Embryonic facial prominence (tissue), 1 donor: ENCODE data around the gene PER1.

Experiments
- DNase-seq: peaks from one replicate; pipeline ENCODE4 v3.0.0-alpha.2; 2016; ENCODE audit errors: extremely low spot score

Gene PER1

DNA sequence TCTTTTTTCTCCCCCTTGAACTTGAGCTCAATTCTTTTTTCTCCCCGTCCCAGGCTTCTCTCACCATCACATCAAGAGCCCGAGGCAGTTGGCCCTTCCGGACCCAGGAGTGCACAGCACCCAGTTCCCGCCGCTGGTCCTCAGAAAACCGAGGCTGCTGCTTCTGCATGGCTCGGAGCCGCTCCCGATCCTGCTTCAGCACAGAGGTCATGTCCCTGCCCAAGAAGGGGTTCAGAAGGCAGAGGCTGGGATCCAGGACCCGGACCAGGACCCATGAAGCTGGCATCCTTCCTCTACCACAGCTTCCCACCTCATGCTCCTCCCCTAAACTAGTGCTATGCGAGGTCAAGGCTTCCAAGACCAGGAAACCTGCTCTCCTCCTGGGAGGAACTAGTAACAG is 10.5 kb downstream of the PER1 start:
- no peak for DNase-seq

DNA sequence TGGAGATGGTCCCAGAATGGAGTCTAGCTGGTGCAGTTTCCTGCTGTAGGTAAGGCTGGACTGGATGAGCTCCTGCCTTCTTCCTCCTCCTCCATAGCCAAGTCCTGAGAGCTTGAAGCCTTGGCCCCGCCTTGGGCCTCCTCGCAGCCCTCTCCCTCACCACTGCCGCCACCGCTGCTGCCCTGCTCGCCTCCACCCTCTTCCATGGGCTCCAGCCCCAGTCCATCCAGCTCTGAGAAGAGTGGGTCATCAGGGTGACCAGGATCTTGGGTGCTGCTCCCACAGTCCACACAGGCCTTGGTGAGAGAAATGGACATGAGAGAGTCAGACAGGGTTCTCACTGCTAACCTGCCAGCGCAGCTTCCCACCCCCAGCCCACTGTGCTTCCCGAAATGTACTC is 11.2 kb downstream of the PER1 start:
- no peak for DNase-seq

DNA sequence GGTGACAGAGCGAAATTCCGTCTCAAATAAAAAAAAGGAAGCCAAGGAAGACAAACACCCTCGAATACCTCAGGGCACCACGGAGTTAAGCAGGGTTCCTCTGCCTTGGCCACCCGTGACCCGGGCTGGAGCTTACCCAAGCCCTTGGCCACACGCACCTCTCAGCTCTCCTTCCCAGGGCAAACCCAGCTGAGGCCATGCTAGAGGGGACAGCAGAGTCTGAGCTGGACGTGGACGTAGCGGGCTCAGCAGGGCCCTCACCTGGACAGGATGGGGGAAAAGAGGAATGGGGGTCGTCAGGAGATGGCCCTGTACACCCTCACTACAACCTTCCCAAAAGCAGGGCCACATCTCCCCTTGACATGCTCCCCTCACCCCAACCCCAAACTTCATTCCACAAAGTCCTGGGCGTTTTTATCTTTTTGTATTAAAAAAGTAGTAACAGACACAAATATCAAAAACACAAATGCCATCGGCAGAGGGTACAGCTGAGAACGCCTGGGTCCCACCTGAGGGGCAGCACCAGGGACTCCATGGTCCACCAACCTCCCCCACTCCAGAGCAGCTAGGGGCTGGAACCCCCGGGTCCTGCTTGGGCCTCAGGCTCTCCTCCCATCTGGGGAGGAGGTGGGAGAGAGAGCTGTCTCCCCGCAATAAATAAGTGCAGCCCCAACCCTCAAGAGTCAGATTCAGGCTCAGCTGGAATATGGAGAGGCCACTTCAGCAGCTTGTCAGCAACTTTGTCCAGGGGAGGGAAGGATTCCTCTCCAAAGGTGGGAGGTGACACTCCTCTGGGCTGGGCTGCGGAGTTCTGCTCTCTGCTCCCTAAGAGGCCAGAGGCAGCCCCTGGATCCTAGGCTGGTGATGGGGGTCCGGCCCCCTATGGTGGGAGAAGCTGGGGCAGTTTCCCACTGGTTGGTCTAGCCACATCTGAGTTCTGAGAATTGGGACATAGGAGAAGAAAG is 11.9 kb downstream of the PER1 start:
- no peak for DNase-seq

DNA sequence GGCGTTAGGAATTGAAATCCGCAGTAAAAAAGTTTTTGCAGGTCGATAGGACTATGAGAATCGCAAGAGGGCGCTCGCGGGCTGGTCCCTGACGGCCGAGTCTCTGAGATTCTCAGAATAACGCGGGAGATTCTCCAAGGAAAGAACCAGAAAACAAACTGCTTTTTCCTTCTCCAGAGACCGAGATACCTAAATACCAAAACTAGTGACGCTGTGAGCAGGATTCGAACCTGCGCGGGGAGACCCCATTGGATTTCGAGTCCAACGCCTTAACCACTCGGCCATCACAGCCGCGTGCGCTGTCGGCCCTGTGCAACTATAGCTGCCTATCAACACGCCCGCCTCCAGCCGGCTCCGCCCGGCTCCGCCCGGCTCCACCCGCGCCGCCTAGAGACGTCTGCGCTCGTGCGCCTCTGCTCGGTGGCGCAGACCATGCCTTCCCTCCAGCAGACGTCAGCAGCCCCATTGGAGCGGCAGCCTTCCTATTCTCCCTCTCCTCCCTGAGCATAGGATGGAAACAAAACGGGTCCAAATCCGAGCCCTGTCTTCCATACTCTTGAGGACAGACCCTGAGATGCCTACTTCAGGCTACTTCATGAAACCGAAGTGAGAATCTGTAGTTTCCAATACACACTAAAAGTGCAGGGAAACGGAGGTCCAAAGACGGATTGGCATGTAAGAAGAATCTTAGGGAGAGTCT is 13.4 kb downstream of the PER1 start:
- DNase-seq, result peak; percentile 97

DNA sequence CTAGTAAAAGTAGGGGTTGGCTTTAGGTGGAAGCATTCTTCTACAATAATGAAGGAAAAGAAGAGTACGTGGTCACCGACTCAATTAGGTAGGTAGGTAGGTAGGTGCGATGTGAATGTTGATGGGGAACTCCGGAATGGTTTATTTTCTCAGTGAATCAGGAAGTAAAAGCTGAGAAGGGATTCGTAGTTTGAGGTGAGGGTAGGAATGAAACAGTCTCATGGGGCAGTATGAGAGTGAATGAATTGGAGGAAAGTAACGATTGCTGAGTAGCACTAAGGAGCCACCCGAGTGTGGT is 13.9 kb downstream of the PER1 start:
- no peak for DNase-seq

DNA sequence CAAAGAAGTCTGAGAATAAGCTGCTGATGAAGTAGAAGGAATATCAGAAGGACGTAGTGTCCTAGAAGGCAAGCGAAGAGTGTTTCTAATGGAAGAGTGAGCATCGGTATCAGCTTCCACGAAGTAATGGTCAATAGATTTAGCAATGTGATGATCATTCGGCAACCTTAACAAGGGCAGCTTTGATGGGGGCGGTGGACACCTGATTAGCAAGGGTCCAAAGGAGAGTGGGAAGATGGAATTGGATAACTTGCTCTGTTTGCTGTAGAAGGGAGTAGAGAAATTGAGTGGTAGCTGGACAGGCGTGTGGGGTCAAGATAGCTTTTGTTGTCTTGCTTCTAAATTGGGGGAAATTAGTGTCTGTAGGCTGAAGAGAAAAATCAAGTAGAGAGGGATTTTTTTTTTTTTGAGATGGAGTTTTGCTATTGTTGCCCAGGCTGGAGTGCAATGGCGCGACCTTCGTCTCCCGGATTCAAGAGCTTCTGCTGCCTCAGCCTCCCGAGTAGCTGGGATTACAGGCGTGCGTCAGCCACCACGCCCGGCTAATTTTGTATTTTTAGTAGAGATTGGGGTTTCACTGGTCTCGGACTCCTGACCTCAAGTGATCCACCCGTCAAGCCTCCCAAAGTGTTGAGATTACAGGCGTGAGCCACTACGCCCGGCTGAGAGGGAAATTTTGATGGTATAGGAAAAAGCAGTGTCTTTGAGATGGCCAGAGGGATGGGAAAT is 14.4 kb downstream of the PER1 start:
- DNase-seq, result no peak

DNA sequence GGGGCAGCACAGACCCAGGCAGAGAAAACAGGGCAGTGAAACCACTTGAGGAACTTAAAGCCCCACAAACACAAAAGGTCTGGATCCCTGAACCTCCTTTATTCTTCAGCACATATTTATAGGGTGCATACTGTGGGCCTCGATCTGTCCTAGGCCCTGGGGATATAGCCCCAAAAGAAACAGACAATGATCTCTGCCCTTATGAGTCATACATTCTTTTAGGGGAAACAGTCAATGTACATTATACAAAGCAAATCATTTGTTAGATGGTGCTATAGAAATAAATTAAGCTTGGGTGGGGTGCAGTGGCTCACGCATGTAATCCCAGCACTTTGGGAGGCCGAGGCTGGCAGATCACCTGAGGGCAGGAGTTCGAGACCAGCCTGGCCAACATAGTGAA is 18.3 kb downstream of the PER1 start:
- DNase-seq, result no peak

DNA sequence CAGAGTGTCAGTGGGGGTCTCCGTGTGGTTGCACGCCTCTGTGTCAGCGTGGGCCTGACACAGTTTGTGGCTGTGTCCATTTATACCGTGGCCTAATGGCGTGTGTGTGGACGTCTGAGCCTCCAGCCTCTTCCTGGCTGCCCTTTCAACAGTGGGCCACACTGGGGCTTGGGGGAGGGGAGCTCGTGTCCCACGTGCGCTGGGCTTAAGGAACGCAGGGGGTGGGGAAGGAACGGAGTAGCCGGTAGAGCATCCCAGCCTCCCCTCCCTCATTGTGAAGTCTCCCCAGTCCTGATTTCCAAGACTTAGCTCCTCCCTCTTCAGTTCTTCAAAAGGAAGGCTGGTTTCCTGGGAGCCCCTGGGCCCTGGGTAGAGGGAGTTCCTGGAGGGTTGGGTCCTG is 18.8 kb downstream of the PER1 start:
- no peak for DNase-seq

DNA sequence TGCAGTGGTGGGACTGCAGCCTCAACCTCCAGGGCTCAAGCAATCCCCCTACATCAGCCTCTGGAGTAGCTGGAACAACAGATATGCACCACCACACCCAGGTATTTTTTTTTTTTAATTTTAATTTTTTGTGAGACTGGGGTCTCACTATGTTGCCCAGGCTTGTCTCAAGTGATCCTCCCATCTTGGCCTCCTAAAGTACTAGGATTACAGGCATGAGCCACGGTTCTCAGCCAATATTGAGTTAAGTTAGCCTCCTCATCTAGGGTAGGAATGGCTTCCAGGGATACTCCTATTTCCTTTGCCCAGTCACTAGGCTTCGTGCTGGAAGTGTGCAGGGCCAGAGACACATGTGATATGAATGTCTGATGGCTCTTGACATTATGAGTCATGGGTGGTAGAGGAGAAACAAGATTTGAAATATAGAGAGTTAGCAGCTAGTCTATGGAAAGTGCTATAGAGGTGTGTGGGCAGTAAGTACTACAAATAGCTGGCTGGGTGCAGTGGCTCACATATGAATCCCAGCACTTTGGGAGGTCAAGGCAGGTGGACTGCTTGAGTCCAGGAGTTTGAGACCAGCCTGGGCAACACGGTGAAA is 20.3 kb downstream of the PER1 start:
- DNase-seq, result no peak

DNA sequence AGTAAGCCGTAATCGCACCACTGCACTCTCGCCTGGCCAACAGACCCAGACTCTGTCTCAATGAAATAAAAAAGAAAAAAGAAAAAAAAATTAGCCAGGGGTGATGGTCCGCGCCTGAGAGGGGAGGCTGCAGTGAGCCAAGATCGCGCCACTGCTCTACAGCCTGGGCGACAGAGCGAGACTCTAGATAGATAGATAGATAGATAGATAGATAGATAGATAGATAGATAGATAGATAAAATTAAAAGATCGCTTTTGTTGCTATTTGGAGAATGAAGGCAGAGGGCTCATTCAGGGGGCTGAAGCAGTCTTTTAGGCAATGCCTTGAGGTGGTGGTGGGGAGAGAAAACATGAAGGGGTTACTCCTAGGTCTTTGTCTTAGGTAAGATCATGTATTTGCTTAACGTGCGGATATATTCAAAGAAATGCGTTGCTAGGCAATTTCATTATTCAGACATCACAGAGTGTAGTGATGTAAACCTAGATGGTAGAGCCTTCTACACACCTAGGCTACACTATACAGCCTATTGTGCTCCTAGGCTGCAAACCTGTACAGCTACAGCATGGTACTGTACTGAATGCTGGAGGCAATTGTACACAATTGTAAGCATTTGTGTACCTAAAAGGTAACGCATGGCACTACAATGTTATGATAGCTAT is 23.9 kb downstream of the PER1 start:
- DNase-seq, result no peak

DNA sequence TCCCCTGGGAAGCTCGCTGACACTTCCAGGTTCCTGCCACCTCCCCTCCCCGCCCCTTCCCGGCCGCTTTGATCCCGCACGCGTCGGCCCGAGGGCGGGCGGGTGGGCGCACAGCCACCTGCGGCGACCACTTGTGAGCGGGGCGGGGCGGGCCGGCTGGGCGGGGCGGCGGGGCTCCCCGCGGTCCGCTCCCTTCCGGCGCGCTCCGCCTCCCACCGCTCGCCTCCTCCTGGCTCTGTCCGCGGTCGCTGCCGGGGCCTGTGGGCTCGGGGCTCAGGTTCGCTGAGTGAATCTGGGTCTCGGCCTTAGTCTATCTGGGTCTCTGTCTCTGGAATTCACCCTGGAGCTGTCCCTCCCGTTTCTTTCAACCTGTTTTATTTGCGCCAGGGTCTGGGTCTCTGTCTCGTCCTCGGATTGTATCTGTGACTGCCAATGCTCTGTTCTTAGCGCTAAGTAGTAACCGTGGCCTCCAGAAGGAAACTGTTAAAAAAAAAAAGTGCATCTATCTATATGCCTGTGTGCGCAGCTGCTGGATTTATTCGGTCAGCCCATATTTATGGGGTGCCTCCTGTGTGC is 25.6 kb downstream of the PER1 start:
- no peak for DNase-seq

DNA sequence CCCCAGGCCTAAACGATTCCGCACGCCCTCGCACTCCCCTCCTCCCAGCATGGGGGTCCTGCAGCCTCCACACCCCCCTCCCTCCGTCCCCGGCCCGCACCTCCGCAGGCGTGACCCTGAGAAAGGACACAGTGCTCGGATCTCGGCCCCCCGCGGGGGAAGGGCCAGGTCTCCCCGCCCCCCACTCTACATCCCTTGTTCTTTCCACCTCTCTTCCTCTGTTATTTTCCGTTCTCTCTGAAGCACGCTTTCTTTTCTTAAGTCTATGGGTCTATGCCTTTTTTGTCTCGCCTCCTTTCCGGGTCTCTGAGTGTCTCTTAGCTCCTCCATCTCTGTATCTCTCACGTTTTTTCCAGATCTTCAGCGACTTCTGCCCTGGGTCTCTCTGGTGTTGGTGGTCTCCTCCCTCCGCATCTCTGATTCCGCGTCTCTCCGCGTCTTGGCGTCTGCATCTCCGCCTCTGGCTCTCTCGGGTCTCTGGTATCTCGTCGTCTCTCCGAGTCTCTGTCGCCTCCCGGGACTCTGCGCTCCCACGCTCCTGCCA is 26.2 kb downstream of the PER1 start:
- DNase-seq, result no peak

DNA sequence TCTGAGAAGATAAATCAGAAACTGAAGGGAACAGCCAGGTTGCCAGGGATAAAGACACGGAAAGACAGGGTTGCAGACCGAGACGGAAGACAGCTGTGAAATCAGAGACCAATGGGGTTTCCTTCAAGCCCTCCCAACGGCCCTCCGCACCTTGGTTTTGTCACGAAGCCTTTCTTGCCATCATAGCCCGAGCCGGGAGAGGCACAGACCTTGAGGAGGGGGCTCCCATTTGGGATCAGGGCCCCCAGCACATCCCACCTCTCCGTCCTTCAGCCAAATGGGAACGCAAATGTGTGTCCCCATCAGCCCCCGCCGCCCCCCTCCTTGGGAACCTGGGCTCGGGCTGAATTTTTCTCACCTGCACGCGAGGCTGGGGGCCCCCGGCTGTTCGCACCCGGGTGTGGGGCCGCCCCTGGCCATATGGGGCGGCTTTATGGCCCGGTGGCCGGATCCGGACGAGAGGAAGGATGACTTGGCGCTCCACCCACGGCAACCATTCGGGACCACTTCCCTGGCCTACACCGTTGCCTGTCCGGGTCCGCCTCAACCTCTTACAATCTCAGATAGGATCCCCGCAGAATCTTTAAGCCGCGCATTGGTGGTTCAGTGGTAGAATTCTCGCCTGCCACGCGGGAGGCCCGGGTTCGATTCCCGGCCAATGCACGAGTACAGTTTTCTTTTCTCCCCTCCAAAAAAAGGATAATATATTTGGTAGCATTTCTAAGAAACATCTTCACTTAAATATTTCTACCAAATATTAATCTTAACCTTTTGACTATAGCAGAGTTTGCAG is 26.9 kb downstream of the PER1 start:
- DNase-seq, result no peak

DNA sequence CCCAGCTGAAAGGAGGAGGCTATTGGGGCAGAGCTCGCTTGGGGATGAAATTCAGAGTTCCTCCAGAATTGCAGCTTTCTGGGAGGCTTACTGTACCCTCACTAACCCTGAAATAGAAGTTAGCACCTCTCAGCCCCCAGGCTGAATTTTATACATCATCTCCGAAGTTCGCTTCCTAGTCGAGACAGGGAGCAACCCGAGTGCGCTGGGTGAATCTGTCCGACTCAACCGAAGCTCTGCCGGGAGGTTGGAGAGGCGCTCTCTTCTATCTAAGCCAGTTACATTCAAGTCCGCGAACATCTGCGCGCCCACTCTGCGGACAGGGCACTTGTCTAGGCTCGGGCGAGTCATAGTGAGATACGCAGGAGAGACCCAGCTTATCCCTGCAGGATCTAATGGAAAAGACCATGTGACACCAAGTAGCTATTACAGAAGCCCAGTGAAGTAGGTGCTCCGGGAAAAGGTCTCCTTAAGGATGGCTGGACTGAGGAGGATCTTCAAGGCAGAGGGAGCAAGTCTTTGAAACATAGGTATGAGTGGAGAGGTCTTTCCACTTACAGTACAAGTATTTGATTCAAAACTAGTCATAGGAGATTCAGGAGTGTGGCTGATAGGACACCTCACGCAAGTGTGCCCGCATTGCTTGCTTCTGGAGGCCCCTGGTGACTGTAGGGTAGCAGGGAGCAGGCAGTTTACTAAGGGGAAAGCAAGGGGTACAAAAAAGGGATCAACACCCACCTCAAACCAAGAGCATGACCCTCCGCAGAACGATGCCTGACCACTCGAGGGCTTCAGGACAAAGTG is 27.7 kb downstream of the PER1 start:
- DNase-seq, result no peak

DNA sequence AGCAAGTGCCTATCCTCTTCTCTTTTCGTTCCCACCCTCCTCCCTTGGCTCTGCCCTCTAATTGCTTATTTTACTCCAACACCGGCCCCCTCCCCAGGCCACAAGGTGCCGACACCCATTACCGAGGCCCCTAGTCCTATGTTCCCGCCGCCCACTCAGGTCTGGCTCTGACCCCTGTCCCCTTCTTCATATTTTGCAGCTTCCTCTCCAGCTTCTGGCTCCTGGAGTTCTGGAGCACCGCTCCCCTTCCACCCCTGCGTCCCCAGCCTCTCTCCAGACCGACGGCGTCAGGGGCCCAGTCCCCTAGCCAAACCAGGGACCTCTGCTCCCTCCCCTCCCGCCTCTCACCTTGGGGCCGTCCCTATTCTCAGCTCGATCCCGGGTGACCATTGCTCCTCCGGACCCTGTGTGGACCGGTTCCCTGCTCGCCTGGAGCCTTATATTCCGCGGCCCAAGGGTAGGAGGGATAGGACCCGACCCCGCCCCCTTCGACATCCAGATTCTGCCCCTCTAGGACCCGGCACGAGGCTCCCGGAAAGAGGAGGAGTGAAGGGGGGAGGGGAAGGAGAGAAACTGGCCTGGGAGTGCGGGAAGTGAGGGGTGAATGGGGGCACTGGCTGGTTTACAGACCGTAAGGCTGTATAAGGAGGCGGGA is 28.4 kb downstream of the PER1 start, which contains the start of gene HES7:
Gene HES7 (minus strand): TSS at position 412 of the 655 bp plus-strand sequence. CDS start 22 bp downstream, at position 390.
- no peak for DNase-seq

DNA sequence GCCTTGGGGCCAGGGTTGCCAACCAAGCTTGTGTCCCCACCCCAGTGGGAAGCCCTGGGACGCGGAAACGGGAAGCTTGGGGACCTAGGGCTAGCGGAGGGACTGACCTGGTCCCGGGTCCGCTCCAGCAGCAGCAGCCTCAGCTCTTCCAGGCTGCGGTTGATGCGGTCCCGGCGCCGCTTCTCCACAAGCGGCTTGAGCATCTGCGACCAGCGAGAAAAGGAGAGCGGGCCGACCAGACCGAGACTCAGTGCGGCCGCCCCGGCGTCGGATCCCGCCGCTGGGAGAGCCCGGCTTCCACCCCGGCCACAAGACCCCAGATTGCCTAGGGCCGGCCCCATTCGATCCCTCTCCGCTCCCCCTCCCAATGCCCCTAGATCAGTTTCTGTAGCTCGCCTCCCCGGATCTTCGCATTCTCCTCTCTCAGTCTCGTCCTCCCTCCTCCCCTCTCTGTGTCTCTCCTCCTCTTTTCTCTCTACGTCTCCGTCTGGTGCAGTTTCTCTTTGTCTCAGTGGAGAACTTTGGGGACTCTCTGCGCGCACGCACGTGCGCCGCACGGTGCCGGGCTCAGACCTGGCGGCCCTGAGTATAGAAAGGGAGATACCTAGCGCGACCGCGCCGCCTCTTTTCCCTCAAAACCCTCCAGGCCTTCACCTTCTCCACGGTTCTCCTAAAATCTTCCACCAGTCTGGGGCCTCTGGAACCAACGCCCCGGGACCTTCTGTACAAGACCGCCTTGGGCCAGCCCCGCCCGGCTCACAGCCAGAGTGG is 29.1 kb downstream of the PER1 start:
- no peak for DNase-seq

DNA sequence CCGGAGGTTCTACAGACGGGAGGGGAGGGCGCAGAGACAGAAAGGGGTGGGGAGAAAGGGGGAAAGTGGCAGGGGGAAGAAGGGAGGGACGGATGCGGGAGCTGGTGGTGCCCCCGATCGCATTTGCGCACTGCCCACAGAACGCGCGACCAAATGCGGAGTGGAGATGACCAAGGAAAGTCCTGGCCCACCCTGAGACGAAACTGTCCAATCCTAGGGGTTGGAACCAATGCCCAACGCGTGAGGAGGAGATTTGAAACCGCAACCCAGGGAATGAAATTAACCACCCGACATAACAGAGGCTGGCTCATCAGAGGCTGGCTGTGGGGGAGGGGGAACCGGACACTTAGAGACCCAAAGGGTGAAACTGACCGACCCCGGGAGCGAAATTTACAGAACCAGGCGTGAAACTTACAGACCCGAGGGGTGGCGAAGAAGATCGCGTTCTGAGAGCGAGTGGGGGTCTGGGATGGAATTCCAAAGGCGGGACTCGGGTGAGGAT is 29.7 kb downstream of the PER1 start:
- no peak for DNase-seq
